ENCODE results near the gene CARMIL1. TPM values are rescaled to one million over a fixed set of nuclear protein-coding genes. Genes with fewer than 3 reads are reported as not detected.

CARMIL1 gene
- total RNA-seq, 2 donors from 2014 or later, result 28.7 to 31.6 TPM

DNA sequence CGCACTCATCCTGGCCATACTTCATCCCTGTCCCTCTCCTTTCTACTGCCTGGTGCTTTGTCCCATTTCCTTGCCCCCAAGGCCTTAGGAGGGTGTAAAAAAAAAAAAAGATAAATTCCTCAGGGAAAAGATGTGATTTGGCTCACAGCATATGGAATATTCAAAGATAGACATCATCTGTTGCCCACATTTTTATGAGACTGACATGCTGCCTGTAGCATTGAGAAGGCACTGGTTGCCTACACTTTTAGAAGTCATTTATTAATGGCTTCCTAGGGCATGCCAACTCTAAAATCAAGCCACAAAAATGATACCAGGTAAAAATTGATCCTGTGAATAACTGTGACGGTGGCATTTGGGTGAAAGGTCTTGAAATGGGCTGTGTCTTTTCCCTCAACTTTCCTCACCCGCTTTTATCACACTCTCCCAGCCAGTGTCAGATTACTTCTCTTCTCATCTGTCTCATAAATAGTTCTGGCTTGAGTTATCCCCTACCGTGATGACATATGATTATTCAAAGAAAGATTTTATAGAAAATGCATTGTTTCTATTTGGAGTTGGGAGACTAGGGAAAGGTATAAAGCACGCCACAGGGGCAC is 139.4 kb downstream of the CARMIL1 start:
- 90% methylated on average over 3 to 5 of the region's 5 CpGs for WGBS, 2 experiments (ENCODE audit: insufficient coverage in 1 of 2, insufficient read length in 1 of 2)
- Mint-ChIP-seq H3K4me3 (no peak overlapping the region), H3K4me1 (peaks cover 30% of the 10 kb centered on the region), H3K36me3 (ENCODE audit: low read depth) (peaks cover 17% of the 10 kb centered on the region), H3K27me3 (ENCODE audit: insufficient read depth) (no peaks in the 10 kb centered on the region), H3K9me3 (peaks cover 29% of the 10 kb centered on the region), H3K27ac (no peak overlapping the region)
- no peaks in the 10 kb centered on the region for H3K27me3 ChIP-seq (ENCODE audit: control insufficient read depth, insufficient read depth, low read length, poor library complexity, severe bottlenecking)
- peaks cover 6% of the 10 kb centered on the region for H3K4me1 ChIP-seq (ENCODE audit: control insufficient read depth, insufficient read depth, low read length)
- H3K9ac ChIP-seq (ENCODE audit: extremely low read depth, low read length, poor library complexity, severe bottlenecking), result no peak overlapping the region
- H3K36me3 ChIP-seq (ENCODE audit: control insufficient read depth, insufficient read depth, low read length), result peaks cover 10% of the 10 kb centered on the region
- H3K9me3 ChIP-seq (ENCODE audit: control insufficient read depth, low read length), result peaks cover 26% of the 10 kb centered on the region
- H3K27ac ChIP-seq (ENCODE audit: low read depth, low read length), result no peak overlapping the region
- DNase-seq, result no peak
- H3K4me3 ChIP-seq (ENCODE audit: low read length), result no peak overlapping the region
- TF ChIP-seq, protein P1, sequence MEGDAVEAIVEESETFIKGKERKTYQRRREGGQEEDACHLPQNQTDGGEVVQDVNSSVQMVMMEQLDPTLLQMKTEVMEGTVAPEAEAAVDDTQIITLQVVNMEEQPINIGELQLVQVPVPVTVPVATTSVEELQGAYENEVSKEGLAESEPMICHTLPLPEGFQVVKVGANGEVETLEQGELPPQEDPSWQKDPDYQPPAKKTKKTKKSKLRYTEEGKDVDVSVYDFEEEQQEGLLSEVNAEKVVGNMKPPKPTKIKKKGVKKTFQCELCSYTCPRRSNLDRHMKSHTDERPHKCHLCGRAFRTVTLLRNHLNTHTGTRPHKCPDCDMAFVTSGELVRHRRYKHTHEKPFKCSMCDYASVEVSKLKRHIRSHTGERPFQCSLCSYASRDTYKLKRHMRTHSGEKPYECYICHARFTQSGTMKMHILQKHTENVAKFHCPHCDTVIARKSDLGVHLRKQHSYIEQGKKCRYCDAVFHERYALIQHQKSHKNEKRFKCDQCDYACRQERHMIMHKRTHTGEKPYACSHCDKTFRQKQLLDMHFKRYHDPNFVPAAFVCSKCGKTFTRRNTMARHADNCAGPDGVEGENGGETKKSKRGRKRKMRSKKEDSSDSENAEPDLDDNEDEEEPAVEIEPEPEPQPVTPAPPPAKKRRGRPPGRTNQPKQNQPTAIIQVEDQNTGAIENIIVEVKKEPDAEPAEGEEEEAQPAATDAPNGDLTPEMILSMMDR (conservative IDR thresholded peaks at IDR 0.05), result no peak

DNA sequence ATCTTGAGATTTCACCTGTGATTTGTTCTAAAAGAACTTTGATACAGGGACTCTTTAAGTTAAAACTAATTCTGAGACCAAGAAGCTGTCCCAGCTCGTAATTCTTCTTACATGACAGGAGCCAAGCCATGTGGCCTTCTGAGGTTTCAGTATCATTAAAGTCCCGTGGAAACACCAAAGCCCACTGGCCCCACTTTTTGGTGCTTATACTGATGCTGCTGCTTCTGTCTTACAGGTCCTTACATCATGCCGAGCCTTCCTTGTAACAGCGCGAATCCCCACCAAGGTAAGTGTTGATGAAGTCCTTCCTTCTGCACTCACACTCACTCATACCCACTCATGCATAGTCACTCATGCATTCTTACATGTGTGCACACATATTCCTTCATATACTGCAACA is 140.7 kb downstream of the CARMIL1 start:
- Mint-ChIP-seq H3K9me3 (peaks cover 29% of the 10 kb centered on the region), H3K36me3 (ENCODE audit: low read depth) (peaks cover 17% of the 10 kb centered on the region), H3K4me3 (no peak overlapping the region), H3K27me3 (ENCODE audit: insufficient read depth) (no peaks in the 10 kb centered on the region), H3K4me1 (peaks cover 24% of the 10 kb centered on the region), H3K27ac (no peak overlapping the region)
- Histone ChIP-seq H3K27me3 (ENCODE audit: control insufficient read depth, insufficient read depth, low read length, poor library complexity, severe bottlenecking) (no peaks in the 10 kb centered on the region), H3K9me3 (ENCODE audit: control insufficient read depth, low read length) (peaks cover 26% of the 10 kb centered on the region), H3K4me3 (ENCODE audit: low read length) (no peak overlapping the region), H3K4me1 (ENCODE audit: control insufficient read depth, insufficient read depth, low read length) (no peaks in the 10 kb centered on the region), H3K27ac (ENCODE audit: low read depth, low read length) (no peak overlapping the region), H3K9ac (ENCODE audit: extremely low read depth, low read length, poor library complexity, severe bottlenecking) (no peak overlapping the region), H3K36me3 (ENCODE audit: control insufficient read depth, insufficient read depth, low read length) (peaks cover 10% of the 10 kb centered on the region)
- WGBS, 2 experiments (ENCODE audit: insufficient coverage in 1 of 2, insufficient read length in 1 of 2), result 97 to 99% methylated on average over 5 of the region's 5 CpGs
- DNase-seq, result no peak
- TF ChIP-seq, protein P1 (conservative IDR thresholded peaks at IDR 0.05), result no peak

DNA sequence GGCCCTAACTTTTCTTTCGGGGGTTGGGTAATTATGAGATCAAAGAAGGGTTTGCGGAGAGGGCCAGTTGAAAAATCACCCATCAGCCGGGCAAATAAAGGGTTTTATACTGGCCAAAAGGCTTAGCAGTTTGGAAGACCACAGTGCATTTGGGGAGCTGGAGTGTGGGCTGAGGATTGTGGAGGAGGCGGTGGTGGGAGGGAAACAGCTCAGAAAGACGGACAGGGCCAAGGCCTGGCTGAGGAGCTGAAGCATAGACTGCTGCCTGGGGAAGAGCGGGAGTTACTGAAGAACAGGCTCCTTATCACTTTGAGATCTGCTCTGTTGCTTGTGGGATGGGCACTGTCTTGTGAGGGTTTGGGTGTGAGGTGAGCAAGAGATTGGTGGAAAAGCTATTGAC is 144.2 kb downstream of the CARMIL1 start:
- no peak overlapping the region for H3K27ac ChIP-seq (ENCODE audit: low read depth, low read length)
- peaks cover 27% of the 10 kb centered on the region for H3K9me3 Mint-ChIP-seq
- no peaks in the 10 kb centered on the region for H3K27me3 ChIP-seq (ENCODE audit: control insufficient read depth, insufficient read depth, low read length, poor library complexity, severe bottlenecking)
- H3K4me3 ChIP-seq (ENCODE audit: low read length), result no peak overlapping the region
- H3K36me3 Mint-ChIP-seq (ENCODE audit: low read depth), result peaks cover 17% of the 10 kb centered on the region
- TF ChIP-seq, protein P1 (conservative IDR thresholded peaks at IDR 0.05), result no peak
- no peak for DNase-seq
- WGBS, 2 experiments (ENCODE audit: insufficient coverage in 1 of 2, insufficient read length in 1 of 2), result 90 to 91% methylated on average over 4 to 6 of the region's 6 CpGs
- H3K4me1 ChIP-seq (ENCODE audit: control insufficient read depth, insufficient read depth, low read length), result peaks cover 4% of the 10 kb centered on the region
- H3K4me1 Mint-ChIP-seq, result peaks cover 21% of the 10 kb centered on the region
- no peak overlapping the region for H3K9ac ChIP-seq (ENCODE audit: extremely low read depth, low read length, poor library complexity, severe bottlenecking)
- no peak overlapping the region for H3K4me3 Mint-ChIP-seq
- H3K27me3 Mint-ChIP-seq (ENCODE audit: insufficient read depth), result no peaks in the 10 kb centered on the region
- peaks cover 10% of the 10 kb centered on the region for H3K36me3 ChIP-seq (ENCODE audit: control insufficient read depth, insufficient read depth, low read length)
- H3K9me3 ChIP-seq (ENCODE audit: control insufficient read depth, low read length), result peaks cover 26% of the 10 kb centered on the region
- peak overlapping the region; percentile 4 for H3K27ac Mint-ChIP-seq

Data from endodermal cell (in vitro differentiated cells).